NCI-H1092 (cell line): ENCODE measurements around the gene CYBB.

Experiments used
- DNase-seq: peaks from one replicate; lab custom pipeline; 2025; lab: John Stamatoyannopoulos, UW

Gene CYBB

DNA sequence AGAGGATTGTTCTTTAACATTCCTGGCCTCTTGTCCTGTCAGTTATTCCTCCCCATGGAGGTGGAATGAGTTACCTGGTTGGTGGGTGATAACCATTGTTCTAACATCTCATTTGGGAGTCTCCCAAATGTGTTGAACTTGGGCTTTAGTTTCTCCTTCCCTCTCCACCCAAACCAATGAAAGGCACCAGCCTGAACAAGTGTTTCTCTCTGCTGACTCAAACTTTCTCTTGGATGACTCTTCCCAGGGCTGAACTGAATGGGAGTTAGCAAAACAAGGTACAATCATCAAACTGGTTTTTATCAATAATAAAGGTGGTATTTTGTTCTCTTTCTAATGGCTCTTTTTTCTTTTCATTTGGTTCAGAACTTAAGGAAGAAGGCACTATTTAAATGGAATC is 64.8 kb downstream of the CYBB start:
- no peak for DNase-seq

DNA sequence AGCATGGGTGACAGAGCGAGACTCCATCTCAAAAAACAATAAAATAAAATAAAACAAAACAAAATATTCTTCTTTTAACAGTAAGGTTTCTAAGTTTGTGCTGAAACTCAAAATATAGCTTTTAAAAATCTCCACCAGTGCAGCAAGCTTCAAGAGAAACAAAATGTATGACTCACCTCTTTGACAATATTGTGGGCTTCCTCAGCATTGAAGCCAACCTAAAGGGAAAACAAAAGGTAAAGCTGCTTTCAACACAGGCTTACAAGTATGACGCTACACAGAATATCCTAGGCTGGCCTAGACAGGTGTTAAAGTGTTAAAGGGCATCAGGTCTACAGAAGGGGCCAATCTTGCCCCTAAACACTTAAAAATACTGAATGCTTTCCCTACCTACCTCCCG is 66.3 kb downstream of the CYBB start:
- DNase-seq = no peak

DNA sequence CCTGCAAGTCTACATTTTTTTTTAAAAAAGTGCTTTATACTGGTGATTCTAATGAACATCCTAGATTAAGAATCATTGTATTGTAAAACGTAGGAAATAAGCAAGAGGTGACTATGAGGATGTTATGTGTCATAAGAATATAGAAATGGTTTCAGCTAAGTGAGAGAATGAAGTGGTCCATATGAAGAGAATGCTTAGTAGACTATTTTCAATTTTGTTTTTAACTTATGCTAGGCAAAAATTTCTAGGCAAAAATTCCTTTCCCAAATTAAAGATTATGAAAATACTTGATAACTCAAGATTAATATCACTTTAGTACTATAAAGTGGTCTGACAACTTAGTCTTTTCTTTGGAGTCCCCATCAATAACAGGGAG is 66.7 kb downstream of the CYBB start:
- no peak for DNase-seq

DNA sequence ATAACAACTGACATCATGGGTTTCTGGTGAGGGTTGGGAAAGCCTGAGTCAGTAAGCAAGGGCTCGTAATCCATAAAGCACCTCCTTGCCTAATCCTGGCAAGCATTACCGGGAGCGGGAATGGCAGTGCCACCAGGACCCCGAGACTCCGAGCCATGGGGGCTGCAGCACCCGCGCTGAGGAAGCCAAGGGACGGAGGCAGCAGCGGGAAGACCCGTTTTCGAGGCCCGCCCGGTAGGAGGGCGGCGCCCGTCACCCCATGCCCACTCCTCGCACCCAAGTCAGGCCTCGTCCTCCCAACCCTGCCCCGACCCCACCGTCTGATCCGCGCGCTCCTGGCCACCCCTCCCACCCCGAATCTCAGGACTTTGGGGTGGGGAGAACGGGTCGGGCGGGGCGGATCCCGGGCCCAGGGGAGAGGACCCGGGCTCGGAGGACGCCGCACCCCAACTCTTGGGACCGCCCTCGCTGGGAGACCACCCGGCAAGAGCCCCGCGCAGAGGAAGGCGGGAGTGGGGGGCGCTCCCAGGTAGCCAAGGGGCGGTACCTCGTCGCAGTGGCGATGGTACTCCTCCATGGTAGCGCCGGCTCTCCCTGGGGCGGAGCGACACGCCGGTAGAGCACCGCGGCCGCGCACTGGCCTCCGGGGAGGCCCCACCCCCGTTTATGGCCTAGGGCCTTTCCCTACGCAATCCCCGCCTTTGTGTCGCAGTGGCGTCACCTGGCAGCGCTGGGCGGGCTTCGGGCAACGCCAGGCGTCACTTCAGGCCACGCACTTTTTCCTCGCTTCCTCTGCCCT is 67.3 kb downstream of the CYBB start, which contains the start of gene DYNLT3:
DYNLT3 (minus strand) TSS at position 638 of the 799 bp plus-strand sequence; CDS start at position 577, 61 bp downstream.
- DNase-seq = peak; percentile 88

DNA sequence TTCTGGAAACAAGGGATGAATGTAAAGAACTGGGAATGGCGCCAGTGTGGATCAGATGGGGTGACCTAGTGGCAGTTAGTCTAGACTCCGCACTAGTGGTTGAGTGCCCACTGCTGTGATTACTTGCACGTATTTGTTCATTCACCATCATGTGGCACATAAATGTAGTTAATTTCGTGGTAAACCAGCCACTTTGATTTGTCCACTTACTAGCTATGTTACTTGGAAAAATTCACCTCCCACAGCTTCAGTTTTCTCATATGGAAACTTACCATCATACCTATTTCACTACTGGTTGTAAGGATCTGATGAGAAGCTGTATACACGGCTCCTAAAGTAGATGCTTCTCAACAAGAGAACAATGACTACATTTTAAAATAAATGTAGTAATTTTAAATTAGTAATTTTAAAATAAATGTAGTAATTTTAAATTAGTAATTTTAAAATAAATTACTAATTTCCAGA is 67.9 kb downstream of the CYBB start:
- no peak for DNase-seq

DNA sequence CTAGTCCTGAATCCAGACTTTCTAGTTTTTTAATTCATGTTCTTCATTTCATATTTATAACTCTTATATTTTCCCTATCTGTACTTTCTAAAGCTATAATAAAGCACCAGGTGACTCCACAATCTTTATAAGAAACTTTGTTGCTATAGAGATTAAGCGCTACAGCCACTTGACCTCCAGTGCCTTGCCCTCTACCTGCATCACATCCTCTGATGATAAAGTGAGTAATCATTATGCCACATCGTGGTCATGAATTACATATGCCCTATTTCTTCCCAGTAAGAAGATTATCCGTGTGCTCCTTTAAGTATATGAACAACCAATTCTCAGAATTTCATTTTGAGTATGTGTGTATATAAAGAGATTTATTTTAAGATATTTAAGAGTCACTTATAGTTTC is 74.3 kb downstream of the CYBB start:
- DNase-seq = no peak

DNA sequence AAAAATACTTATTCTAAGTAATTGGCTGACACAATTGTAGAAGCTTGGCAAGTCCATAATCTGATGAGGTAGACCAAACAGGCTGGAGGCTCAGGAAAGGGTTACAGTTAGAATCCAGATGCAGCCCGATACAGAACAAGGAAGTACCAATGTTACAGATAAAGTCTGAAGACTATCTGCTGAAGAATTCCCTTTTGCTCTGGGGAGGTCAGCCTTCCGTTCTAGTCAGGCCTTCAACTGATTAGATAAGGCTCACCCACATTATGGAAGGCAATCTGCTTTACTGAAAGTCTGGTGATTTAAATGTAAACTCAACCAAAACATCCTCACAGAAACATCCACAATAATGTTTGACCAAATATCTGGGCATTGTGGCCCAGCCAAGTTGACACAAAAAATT is 74.9 kb downstream of the CYBB start:
- DNase-seq = no peak

DNA sequence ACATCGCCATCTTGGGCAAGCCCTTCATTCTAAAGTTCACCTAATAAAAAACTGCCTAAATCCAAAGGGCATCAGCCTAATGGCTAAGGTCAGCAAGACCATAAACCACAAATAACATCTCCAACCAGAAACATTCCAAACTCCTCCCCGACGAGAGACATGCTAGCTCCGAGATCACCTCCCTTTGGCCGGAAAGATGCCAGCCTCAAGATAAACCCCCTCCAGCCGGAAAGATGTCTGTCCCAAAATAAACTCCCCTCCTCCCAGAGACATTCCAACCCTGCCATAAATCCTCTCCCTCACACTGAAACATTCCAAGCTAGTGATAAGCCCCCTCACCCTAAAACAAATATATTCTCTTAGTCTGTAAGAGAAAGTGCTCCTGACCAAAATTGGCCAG is 80.9 kb downstream of the CYBB start:
- DNase-seq = no peak

DNA sequence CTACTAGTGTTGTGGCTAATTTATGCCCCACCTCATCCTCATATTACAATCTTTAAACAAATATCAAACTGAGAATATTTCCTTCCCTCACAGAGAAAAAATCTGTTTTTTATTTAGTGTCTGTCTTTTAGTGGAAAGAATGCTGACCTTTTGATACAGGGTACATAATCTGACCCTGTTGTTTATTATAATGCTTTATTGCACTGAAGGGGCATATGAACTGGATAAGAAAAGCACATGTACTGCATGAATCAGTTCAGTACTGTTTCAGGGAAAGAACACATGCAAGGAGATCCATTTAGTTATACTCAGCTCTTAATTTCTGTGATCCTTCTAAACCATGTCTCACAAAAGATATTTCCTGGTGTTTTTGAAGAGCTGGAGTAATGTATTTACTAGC is 83.0 kb downstream of the CYBB start:
- DNase-seq = no peak
